ENCODE results near the gene FAM107B.
A peak's percentile ranks its signal among the peaks of the same experiment; 100 is the strongest.
"Not testable (repeated sequence)": the region's sequence is repeated elsewhere in the genome, so short reads cannot be mapped to it uniquely, and the experiment has no call there.

Gene FAM107B

GRCh38 chr10:14595526-14596182 lies 179.0 kb downstream of the FAM107B start:
- no peak for DNase-seq

DNA sequence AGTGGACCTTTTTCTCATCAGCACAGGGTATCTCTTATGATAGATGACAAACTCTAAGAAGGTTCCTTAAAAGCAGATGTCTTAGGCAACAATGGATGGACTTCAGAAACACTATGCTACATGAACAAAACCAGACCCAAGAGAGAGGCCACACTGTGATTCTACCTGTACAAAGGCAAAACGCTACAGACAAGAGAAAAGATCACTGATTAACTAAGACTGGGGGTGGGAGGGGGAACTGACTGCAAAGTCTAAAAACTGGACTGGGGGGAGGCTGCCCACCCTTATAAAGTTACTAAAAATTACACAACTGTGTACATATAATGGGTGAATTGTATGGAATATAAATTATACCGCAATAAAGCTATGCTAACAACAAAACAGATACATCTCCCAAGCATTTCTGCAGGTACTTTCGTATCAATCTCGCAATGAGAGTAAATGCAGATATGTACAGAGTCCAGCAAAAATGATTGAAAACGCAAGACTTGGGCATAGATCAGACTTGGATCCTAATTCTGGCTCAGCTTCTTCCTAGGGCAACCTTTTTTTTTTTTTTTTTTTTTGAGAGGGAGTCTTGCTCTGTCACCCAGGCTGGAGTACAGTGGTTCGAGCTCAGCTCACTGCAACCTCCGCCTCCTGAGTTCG lies 179.7 kb downstream of the FAM107B start:
- DNase-seq, result no peak

- DNase-seq, result no peak
Measured at GRCh38 chr10:14593806-14594205, 180.9 kb downstream of the FAM107B start.

DNA sequence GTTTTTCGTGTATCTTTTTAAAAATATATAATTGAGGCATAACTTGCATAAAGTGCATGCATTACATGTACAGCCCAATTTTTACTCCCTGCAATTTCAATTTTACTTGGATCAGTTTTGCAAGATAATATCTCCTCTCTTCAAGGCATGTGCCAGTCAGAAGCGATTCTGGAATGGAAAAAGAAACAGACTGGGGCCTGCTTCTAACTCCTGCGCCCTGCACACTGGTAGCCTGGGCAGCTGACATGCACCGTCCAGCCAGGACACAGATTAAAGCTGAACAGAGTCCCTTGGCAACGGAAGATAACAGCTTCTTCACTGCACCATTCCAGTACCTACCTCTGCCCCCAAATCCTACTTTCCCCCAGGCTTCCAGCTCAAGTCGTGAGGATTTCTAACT lies 182.1 kb downstream of the FAM107B start:
- DNase-seq, result no peak

- no peak for DNase-seq
Measured at GRCh38 chr10:14592026-14592425, 182.7 kb downstream of the FAM107B start.

DNA sequence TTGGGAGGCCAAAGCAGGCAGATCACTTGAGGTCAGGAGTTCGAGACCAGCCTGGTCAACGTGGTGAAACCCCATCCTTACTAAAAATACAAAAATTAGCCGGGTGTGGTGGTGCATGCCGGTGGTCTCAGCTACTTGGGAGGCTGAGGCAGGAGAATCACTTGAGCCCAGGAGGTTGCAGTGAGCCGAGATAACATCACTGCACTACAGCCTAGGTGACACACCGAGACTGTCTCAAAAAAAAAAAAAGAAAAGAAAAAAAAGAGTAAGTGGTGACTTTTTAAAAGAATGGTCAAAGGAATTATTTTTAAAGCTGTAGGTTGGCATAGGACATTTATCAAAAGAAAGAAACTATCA lies 185.8 kb downstream of the FAM107B start:
- not testable (repeated sequence) for DNase-seq

GRCh38 chr10:14588084-14588937 lies 186.4 kb downstream of the FAM107B start:
- DNase-seq, result peak; percentile 58

- no peak for DNase-seq
Measured at GRCh38 chr10:14587540-14588083, 187.1 kb downstream of the FAM107B start.

GRCh38 chr10:14586901-14587300 lies 187.8 kb downstream of the FAM107B start:
- no peak for DNase-seq

DNA sequence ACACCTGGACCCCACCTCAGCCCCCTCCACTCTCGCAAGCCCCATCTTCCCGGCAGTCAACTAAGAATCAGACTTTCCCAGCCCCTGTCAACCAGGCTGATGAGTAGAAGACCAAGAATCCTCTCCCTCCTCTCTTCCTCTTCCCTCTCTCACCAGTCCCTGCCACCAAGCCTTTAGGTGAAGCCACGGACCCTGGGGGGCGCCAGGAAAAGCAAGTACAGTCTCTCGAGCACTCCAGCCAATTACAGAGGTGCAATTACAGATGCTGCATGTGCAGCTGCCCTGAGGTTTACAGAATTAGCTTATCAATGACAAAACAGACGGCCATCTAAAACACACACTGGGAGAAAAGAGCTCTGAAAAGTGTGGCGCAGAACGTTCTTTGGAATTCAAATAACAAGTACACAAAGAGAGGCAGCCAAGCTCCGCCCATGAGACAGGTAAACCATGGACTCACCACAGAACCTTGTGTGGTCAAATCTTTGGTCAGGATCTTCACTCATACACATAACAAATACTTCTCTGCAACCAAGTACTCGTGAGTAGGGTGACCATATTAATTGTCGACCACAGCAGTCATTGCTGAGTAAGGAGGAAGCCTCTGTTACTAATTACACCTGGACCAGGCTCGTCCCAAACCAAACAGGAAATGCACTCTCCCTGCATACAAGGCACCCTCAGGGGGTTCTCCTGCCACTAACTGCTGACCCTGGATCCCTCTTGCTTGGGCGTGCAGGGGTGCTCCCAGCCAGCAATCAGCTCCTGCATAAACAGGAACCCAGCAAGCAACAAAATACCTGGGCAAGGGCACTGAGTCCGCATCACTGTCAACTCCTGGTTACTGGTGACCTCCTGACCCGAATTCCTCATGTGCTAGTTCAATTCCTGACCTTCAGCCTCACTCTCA lies 189.2 kb downstream of the FAM107B start:
- DNase-seq, result no peak

DNA sequence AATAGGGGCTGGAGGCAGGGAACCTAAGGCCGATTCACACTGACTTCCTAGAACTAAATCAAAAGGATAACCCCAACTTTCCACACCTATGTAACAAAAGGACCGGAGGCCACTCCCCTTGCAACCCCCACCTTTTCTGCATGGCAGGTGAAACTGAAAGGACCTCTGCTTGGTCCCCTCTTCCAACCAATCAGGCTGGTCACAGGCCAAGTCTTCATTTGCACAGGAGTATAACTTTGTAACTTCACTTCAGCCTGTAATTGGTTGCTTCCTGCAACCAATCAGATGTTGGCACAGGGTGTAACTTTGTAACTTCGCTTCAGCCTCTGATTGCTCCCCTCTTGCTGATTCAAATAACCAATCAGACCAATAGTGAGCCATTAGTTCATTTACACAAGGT lies 190.0 kb downstream of the FAM107B start:
- DNase-seq, result no peak

- no peak for DNase-seq
Measured at GRCh38 chr10:14583967-14584366, 190.7 kb downstream of the FAM107B start.

- no peak for DNase-seq
Measured at GRCh38 chr10:14583252-14583651, 191.4 kb downstream of the FAM107B start.

- no peak for DNase-seq
Measured at GRCh38 chr10:14581553-14582321, 193.0 kb downstream of the FAM107B start.

DNA sequence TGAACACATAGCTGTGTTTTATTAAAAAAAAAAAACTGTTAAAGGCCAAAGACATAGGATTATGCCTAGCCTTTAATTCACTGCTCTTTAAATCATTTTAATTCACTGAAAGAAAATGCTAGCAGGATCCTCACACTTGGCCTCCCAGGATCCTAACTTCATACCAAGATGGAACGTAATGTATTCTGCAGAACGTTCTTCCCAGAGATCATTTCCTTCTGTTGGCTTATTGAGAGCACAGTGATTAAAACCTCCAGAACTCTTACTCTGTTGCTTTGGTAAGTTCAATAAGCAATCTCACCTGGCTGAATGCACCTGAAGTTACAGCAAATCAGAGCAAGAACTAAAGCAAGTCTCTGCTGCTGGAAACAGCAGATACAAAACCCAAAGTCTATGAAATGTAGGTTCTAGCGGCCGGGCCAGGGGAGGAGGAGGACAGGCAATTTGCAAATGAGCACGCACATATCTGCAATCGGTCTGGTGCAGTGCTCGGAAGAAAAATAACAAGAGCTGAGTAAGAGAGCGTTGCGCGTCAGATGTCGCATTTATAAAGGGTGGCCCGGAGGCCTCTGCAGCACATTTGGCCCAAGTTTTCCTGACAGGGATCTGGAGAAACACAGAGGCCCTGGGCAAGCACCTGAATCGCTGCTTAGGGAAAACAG lies 193.9 kb downstream of the FAM107B start:
- DNase-seq, result no peak

DNA sequence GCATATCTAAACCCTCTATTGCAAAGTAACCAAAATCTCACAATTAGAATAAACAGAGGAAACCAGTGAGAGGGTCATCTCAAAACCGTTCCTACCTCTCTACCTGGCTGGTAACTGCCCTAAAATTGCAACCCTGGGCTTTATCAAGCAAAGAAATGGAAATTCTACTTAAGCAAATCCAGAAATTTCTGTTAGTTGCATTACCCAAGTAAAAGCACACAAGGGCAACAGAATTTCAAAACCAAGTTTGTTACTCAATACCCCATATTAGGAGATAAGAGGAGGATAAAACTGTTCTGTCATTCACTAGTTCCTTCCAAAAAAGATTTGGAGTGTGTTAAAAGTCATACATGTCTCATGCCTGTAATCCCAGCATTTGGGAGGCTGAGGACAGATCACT lies 195.3 kb downstream of the FAM107B start:
- DNase-seq, result no peak

DNA sequence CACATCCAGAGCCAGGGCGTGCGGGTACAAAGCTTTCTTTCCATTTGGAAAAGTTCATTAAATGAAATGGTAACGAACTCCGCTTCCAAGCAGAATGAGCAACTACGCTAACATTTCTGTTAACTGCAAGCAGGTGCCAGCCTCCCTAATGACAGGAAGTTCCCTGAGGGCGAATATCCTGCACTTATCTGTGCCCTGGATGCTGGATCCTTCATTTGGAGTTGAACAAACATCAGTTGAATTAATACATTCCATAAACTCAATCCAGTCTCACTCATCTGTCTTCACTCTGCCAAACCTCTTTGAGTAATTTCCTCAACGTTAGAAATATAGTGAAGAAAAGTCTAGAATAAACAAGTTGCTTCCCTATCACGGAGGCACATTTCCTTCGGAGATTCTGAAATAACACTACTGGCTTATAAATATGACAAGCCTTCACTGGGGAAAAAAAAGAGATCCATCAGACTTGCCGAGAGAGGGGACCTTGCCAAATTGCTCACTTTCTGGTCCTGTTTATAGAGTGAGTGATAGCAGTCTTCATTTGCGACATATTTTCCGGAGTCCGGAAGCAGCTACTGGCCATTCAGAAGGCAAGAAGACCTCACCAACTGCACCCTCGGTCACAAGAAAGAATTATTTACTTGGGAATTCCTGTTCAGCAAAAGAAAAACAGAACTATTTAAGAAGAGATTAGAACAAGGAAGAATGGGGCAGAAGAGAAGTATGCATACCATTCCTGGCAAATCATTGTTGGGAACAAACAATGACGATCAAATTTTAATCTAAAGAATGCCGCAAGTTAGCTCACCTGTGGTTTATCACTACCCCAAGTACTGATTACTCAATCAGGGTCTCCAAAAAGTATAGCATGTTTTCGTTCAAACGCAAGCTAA lies 196.4 kb downstream of the FAM107B start:
- peak; percentile 66 for DNase-seq

DNA sequence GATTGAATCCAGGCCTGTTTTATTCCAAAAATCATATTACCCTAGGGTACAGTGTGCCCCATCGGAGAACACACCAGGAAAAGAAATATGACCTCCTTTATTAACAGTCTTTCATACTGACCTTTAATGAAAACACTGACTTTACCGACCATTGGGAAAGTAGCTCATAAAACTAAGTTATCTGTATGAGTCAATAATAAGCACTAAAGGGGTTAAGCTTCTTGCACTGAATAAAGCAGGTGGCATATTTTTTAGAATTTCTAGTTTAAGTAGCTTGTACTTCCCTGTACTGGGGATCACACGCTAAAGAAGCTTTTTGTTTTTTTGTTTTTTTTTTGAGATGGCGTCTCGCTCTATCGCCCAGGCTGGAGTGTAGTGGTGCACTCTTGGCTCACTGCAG lies 199.8 kb downstream of the FAM107B start:
- DNase-seq, result no peak

DNA sequence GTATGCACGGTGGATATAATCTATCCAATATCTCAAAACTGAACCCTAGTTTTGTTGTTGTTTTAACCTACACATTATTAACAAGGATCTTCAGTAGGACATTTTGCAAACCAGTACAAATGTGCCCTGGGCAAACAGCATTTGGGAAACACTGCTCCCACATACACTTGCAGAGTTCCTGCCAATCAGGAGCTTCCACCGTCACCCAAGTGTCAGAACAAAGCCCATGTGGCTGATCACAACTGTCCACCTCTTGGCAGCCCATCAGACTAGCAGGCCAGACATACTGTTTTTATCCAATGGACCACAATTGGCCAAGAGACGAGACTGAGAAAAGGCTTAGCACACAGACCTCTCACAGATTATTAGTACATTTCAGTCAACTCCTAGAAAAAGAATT lies 200.4 kb downstream of the FAM107B start:
- no peak for DNase-seq

DNA sequence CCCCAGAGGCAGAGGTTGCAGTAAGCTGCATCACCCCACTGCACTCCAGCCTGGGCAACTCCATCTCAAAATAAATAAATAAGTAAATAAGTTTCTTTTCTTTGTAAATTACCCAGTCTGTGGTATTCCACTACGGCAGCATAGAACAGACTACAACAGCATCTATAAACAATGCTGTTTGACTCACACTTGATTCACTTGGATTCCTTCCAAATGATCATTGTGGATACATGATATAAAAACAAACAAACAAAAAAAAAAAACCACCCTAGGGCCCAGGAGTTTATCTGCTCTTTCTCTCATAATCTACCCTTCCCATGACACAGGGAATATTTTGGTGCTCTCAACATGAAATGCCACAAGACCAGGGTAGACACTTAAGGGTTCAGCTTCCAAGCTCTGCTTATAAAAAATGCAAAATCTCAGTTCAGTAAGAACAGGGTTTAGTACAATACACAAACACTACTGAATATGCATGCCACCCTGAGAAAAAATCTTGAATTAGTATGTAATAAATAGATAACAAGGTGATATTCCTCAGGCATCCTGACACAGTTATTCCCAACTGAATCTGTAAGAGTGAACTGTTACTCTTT lies 200.9 kb downstream of the FAM107B start:
- DNase-seq, result peak; percentile 28

All from kidney glomerular epithelial cell (primary cell).